ENCODE data around the gene TBX18.
A peak's percentile ranks its signal among the peaks of the same experiment; 100 is the strongest.

TBX18 gene

DNA sequence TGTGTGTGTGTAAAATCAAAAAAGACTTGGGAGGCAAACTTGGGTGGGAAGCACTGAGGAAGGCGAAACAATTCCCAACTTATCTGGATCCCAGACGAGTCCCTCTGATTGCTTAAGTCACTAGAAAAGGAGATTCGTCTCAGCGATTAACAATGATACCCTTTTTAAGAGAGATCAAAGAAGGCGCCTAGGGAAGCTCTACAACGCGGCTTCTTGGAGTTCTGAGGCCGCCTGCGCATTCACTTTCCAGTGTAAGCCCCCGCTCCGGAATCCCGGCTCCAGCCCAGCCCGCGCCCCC, 8.7 kb upstream of the TBX18 start:
- Histone ChIP-seq H3K4me3 (ENCODE audit: low read depth, low read length) (peak overlapping the region; percentile 81), H3K4me1 (ENCODE audit: control insufficient read depth, insufficient read depth, low read length, unreplicated experiment) (peaks cover 9% of the 10 kb centered on the region), H2AFZ (ENCODE audit: low read length, unreplicated experiment) (peak overlapping the region; percentile 55), H3K27me3 (ENCODE audit: insufficient read depth, low read length) (peaks cover 10% of the 10 kb centered on the region; the same call in 1 of the 2 replicates), H3K36me3 (ENCODE audit: insufficient read depth, low read length) (no peaks in the 10 kb centered on the region), H3K79me2 (ENCODE audit: control insufficient read depth, insufficient read depth, low read length, unreplicated experiment) (no peaks in the 10 kb centered on the region), H3K27ac (ENCODE audit: low read depth, low read length) (no peak overlapping the region)

GRCh38 chr6:84772428-84773132, 8.2 kb upstream of the TBX18 start:
- Histone ChIP-seq H3K4me1 (ENCODE audit: control insufficient read depth, insufficient read depth, low read length, unreplicated experiment) (peaks cover 6% of the 10 kb centered on the region), H3K79me2 (ENCODE audit: control insufficient read depth, insufficient read depth, low read length, unreplicated experiment) (no peaks in the 10 kb centered on the region), H3K27ac (ENCODE audit: low read depth, low read length) (no peak overlapping the region), H2AFZ (ENCODE audit: low read length, unreplicated experiment) (peak overlapping the region; percentile 55), H3K36me3 (ENCODE audit: insufficient read depth, low read length) (no peaks in the 10 kb centered on the region), H3K4me3 (ENCODE audit: low read depth, low read length) (peak overlapping the region; percentile 81), H3K27me3 (ENCODE audit: insufficient read depth, low read length) (peaks cover 10% of the 10 kb centered on the region; the same call in 1 of the 2 replicates)

GRCh38 chr6:84771756-84772356, 7.5 kb upstream of the TBX18 start:
- no peaks in the 10 kb centered on the region for H3K79me2 ChIP-seq (ENCODE audit: control insufficient read depth, insufficient read depth, low read length, unreplicated experiment)
- peak overlapping the region; percentile 33 for H2AFZ ChIP-seq (ENCODE audit: low read length, unreplicated experiment)
- H3K4me1 ChIP-seq (ENCODE audit: control insufficient read depth, insufficient read depth, low read length, unreplicated experiment): peaks cover 4% of the 10 kb centered on the region
- H3K27ac ChIP-seq (ENCODE audit: low read depth, low read length): no peak overlapping the region
- H3K4me3 ChIP-seq (ENCODE audit: low read depth, low read length): peak overlapping the region; percentile 81
- H3K27me3 ChIP-seq (ENCODE audit: insufficient read depth, low read length): peaks cover 10% of the 10 kb centered on the region; the same call in 1 of the 2 replicates
- no peaks in the 10 kb centered on the region for H3K36me3 ChIP-seq (ENCODE audit: insufficient read depth, low read length)

DNA sequence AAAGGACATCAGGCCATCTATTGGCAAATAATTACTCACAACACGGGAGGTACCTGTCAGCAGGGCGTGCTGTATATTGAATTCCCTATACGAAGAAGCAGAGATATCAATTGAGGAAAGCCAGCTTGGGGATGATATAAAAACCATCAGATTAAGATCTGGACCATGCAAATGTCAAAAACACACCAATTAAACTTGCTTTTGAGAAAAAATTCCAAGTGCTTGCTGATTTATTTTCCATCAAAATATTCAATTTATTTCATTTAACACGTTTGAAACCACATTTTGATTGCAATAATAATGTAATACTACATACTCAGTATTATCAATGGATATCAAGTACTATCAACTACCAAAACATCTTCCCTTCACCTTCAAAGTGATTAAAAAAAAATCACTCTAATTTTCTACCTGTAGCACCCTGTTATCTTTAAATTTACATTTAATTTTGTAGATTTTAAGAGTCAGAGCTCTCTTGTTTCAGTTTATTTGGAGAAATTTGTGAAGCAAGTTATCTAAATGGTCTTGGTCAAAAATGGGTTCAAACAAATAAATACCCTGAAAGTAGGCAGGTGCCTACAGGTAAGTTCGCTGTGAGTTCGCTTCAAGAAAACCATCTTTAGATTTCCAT, 6.8 kb upstream of the TBX18 start:
- H3K36me3 ChIP-seq (ENCODE audit: insufficient read depth, low read length): no peaks in the 10 kb centered on the region
- peaks cover 10% of the 10 kb centered on the region; the same call in 1 of the 2 replicates for H3K27me3 ChIP-seq (ENCODE audit: insufficient read depth, low read length)
- no peak overlapping the region for H3K27ac ChIP-seq (ENCODE audit: low read depth, low read length)
- no peaks in the 10 kb centered on the region for H3K79me2 ChIP-seq (ENCODE audit: control insufficient read depth, insufficient read depth, low read length, unreplicated experiment)
- H3K4me3 ChIP-seq (ENCODE audit: low read depth, low read length): peak overlapping the region; percentile 81
- peak overlapping the region; percentile 33 for H2AFZ ChIP-seq (ENCODE audit: low read length, unreplicated experiment)
- H3K4me1 ChIP-seq (ENCODE audit: control insufficient read depth, insufficient read depth, low read length, unreplicated experiment): peaks cover 4% of the 10 kb centered on the region

DNA sequence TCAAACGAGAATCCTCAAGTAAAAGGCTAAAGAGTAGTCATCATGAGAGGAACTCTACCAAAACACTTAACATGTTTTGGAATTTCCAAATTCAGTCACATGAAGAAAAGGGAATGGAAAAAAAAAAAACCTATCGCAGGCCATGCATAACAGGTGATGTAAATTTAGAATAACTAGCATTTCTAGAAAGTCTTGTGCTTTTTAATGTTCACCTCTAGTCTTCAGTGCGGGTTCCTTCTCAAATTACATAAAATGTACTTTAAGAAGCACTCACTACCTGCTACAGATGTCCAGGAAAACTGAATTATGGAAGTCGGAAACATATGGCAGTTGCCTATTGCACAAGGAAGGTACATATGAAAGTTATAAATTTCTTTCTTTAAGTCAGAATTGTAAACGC, 6.1 kb upstream of the TBX18 start:
- H3K79me2 ChIP-seq (ENCODE audit: control insufficient read depth, insufficient read depth, low read length, unreplicated experiment): no peaks in the 10 kb centered on the region
- H3K27ac ChIP-seq (ENCODE audit: low read depth, low read length): no peak overlapping the region
- H3K4me1 ChIP-seq (ENCODE audit: control insufficient read depth, insufficient read depth, low read length, unreplicated experiment): peaks cover 4% of the 10 kb centered on the region
- H3K4me3 ChIP-seq (ENCODE audit: low read depth, low read length): no peak overlapping the region
- no peak overlapping the region for H2AFZ ChIP-seq (ENCODE audit: low read length, unreplicated experiment)
- H3K27me3 ChIP-seq (ENCODE audit: insufficient read depth, low read length): peaks cover 10% of the 10 kb centered on the region; the same call in 1 of the 2 replicates
- H3K36me3 ChIP-seq (ENCODE audit: insufficient read depth, low read length): no peaks in the 10 kb centered on the region

DNA sequence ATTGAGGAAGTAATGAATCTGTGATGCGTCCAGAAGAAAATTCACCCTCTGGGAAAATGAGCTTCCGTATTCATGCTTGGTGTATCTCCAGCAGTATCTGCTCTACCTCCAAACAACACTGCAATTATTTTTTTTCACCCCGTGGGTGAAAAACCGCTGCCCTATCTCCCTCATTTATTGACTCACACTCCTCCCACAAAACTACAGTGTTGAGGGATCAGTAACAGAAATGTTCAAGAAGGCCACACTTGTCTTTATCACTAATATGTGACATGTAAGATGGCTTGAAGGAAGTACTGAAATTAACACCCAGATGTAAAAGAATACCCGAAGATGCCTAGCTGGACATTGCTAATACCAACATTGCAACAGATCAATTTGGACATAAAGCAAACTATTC, 4.9 kb upstream of the TBX18 start:
- no peaks in the 10 kb centered on the region for H3K36me3 ChIP-seq (ENCODE audit: insufficient read depth, low read length)
- H3K27ac ChIP-seq (ENCODE audit: low read depth, low read length): peak overlapping the region; percentile 15; the same call in 1 of the 2 replicates
- H3K79me2 ChIP-seq (ENCODE audit: control insufficient read depth, insufficient read depth, low read length, unreplicated experiment): no peaks in the 10 kb centered on the region
- peak overlapping the region; percentile 82 for H3K4me3 ChIP-seq (ENCODE audit: low read depth, low read length)
- H2AFZ ChIP-seq (ENCODE audit: low read length, unreplicated experiment): peak overlapping the region; percentile 20
- H3K27me3 ChIP-seq (ENCODE audit: insufficient read depth, low read length): peaks cover 10% of the 10 kb centered on the region; the same call in 1 of the 2 replicates
- peaks cover 4% of the 10 kb centered on the region for H3K4me1 ChIP-seq (ENCODE audit: control insufficient read depth, insufficient read depth, low read length, unreplicated experiment)

GRCh38 chr6:84768442-84769174, 4.2 kb upstream of the TBX18 start:
- Histone ChIP-seq H3K79me2 (ENCODE audit: control insufficient read depth, insufficient read depth, low read length, unreplicated experiment) (no peaks in the 10 kb centered on the region), H3K4me1 (ENCODE audit: control insufficient read depth, insufficient read depth, low read length, unreplicated experiment) (peaks cover 4% of the 10 kb centered on the region), H2AFZ (ENCODE audit: low read length, unreplicated experiment) (peak overlapping the region; percentile 83), H3K27me3 (ENCODE audit: insufficient read depth, low read length) (peaks cover 10% of the 10 kb centered on the region; the same call in 1 of the 2 replicates), H3K36me3 (ENCODE audit: insufficient read depth, low read length) (no peaks in the 10 kb centered on the region), H3K4me3 (ENCODE audit: low read depth, low read length) (peak overlapping the region; percentile 82), H3K27ac (ENCODE audit: low read depth, low read length) (peak overlapping the region; percentile 31)

DNA sequence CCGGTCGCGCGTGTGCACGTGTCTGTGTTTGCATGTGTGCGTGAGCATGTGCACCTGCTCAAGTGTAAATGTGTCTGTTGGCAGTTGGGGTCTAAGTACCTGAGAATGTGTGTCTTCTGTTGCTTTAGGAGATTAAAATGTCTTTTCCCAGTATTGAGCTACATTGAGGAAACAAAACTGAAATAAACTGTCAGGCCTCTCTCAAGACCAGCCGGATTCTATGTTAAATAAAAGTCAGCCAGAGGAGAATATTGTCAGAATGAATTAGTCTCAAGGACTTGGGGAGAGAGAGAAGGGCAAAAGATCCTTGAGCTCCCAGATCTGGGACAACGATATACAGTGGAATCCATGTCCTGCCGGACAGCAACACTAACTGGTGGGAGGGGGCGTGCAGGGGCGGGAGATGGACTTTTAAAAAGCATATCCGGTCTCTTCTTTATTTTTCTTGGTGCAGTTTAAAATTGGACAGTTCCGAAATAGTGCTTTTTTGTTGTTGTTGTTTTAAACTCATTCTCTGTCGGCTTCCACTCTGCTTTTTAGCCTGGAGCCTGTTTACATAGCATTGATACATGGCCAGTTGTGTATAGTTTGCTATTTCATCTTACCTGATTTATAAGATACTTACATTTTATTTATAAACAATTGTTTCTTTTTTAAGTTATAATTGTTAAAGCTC, 3.3 kb upstream of the TBX18 start:
- no peaks in the 10 kb centered on the region for H3K36me3 ChIP-seq (ENCODE audit: insufficient read depth, low read length)
- H2AFZ ChIP-seq (ENCODE audit: low read length, unreplicated experiment): peak overlapping the region; percentile 8
- peaks cover 10% of the 10 kb centered on the region; the same call in 1 of the 2 replicates for H3K27me3 ChIP-seq (ENCODE audit: insufficient read depth, low read length)
- H3K4me1 ChIP-seq (ENCODE audit: control insufficient read depth, insufficient read depth, low read length, unreplicated experiment): peaks cover 4% of the 10 kb centered on the region
- peaks cover 3% of the 10 kb centered on the region for H3K79me2 ChIP-seq (ENCODE audit: control insufficient read depth, insufficient read depth, low read length, unreplicated experiment)
- peak overlapping the region; percentile 82 for H3K4me3 ChIP-seq (ENCODE audit: low read depth, low read length)
- peak overlapping the region; percentile 31; the same call in 1 of the 2 replicates for H3K27ac ChIP-seq (ENCODE audit: low read depth, low read length)

DNA sequence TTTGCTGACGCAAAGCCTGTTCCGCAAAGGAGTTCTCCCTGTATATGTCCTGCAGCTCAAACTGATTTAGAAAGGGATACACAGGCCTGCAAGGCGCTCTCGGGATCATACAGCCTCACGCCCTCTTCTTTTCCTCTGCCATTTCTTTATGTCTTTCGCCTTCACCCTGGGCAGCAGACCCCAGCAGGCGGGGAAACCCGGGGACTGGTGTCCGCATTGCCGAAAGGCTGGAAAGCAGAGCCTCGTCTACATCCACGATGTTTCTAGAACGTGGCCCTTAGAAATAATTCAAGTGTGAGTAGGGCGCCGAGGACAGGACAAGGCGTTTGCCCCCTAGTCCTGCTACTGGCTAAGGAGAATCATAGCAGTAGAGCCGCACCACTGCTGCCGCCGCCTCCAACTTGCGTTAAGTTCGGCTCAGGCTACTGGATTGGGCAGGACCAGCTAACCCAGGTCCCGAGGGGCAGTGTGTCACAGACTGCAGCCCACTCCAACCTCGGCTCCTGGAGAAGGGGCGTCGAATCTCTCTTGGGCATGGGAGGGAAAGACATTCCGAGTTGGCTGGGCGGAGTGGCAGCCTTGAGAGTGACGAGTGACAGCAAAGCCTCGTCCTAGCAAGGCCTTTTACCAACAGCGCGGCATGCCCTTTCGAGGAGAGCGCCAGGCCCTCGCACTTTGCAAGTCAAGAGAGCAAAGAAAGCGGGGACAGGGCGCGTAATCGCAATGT, 2.6 kb upstream of the TBX18 start:
- peaks cover 4% of the 10 kb centered on the region for H3K4me1 ChIP-seq (ENCODE audit: control insufficient read depth, insufficient read depth, low read length, unreplicated experiment)
- no peaks in the 10 kb centered on the region for H3K36me3 ChIP-seq (ENCODE audit: insufficient read depth, low read length)
- H3K79me2 ChIP-seq (ENCODE audit: control insufficient read depth, insufficient read depth, low read length, unreplicated experiment): peaks cover 10% of the 10 kb centered on the region
- H3K4me3 ChIP-seq (ENCODE audit: low read depth, low read length): no peak overlapping the region; the same call in 1 of the 2 replicates
- H3K27ac ChIP-seq (ENCODE audit: low read depth, low read length): no peak overlapping the region
- peaks cover 6% of the 10 kb centered on the region; the same call in 1 of the 2 replicates for H3K27me3 ChIP-seq (ENCODE audit: insufficient read depth, low read length)
- no peak overlapping the region for H2AFZ ChIP-seq (ENCODE audit: low read length, unreplicated experiment)
